ENCODE results near the gene B3GALT5.

- TF ChIP-seq EZH2 (IDR thresholded peaks at IDR 0.05; ENCODE audit: low read depth): no peak
- TF ChIP-seq, protein P1, sequence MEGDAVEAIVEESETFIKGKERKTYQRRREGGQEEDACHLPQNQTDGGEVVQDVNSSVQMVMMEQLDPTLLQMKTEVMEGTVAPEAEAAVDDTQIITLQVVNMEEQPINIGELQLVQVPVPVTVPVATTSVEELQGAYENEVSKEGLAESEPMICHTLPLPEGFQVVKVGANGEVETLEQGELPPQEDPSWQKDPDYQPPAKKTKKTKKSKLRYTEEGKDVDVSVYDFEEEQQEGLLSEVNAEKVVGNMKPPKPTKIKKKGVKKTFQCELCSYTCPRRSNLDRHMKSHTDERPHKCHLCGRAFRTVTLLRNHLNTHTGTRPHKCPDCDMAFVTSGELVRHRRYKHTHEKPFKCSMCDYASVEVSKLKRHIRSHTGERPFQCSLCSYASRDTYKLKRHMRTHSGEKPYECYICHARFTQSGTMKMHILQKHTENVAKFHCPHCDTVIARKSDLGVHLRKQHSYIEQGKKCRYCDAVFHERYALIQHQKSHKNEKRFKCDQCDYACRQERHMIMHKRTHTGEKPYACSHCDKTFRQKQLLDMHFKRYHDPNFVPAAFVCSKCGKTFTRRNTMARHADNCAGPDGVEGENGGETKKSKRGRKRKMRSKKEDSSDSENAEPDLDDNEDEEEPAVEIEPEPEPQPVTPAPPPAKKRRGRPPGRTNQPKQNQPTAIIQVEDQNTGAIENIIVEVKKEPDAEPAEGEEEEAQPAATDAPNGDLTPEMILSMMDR (conservative IDR thresholded peaks at IDR 0.05): no peak
These were observed 45.4 kb upstream of the B3GALT5 start for GRCh38 chr21:39567180-39567972.

All from PC-9 (cell line).